Renal pelvis (tissue), 4 donors: Measurements from ENCODE around the gene TAF5L. TPM values are rescaled to one million over a fixed set of nuclear protein-coding genes. Genes with fewer than 3 reads are reported as not detected.
"Not testable (repeated sequence)": the region's sequence is repeated elsewhere in the genome, so short reads cannot be mapped to it uniquely, and the experiment has no call there.

Experiments
- DNase-seq: peaks from one replicate; pipeline ENCODE4 v3.0.0-alpha.2; 2013
- polyA plus RNA-seq, 3 donors: library from polyadenylated mRNA; unstranded; fragments of 120-200 nt; gene quantifications; one replicate each; pipeline ENCODE4 v1.2.1, GENCODE V29; 2013; ENCODE audit not compliant: insufficient read length in 3 of 3

Gene TAF5L
- polyA plus RNA-seq, 3 donors = 17.8 to 20.5 (median 18.8) TPM

DNA sequence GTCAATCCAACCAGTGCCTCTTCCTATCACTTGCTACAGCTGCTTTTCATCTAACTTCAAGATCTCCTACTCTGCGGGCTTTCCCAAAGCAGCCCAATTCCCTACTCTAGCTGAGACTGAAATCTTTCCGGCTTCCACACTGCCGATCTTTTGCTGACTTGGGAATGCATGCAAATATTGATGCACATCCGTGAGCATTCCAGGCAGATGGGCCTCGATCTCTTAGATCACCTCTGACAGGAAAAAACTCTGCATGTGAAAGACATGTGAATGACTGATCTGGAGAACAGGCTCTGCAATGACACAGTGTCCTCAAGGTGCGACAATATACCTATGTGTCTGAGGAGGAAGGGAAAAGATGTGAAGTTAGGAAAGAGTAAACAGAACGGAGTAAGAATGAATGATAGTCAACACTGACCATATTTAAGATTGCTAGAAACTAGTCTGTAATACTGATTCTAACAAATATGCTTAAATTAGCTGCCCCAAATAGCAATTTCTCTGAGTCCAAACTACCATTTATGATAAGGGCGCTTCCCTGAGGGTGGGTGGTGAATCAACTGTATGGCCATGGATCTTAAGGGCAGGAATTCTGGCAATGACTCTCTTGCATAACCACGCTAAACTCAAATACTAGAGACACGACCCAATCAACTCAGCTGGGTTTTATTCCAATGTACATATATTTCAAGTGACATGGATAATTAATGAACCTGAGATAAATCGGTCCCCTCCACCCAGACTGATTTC lies 8.4 kb downstream of the TAF5L start:
- DNase-seq = no peak

DNA sequence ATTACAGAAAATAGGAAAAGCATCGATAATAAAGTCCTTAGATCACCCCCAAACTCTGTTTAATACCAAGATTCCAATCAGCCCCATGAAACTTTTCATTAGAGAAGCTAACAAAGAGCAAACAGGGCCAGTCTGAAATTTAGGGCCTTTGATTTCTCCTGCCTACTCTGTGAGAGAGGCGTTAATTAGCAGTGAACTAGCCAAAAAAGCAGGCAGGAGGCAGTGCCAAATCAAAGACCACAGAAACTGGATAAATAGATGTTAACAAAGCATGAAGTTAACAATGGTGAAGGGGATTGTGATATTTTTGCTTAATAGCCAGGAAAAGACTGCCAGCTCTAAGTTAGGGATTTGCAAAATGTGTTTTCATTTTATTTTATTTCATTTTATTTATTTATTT lies 11.2 kb downstream of the TAF5L start:
- DNase-seq = no peak

DNA sequence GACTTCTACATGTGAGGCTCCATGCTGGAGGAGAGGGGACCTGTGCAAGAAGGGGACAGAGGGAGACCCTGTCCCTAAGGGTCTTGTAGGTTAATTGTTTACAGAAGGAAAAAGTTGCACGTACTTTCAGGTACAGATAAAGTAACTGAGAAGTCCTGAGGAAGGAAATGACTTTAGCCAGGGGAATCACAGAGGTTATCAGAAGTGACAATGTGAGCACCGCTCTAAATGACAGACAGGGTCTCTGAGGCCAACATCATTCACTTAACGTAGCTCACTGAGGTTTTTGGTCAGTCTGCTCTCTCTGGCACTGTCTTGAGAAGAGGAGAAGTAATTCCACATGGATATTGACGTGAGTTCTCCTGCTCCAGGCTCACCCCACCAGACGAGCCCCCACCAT lies 12.0 kb downstream of the TAF5L start:
- no peak for DNase-seq

DNA sequence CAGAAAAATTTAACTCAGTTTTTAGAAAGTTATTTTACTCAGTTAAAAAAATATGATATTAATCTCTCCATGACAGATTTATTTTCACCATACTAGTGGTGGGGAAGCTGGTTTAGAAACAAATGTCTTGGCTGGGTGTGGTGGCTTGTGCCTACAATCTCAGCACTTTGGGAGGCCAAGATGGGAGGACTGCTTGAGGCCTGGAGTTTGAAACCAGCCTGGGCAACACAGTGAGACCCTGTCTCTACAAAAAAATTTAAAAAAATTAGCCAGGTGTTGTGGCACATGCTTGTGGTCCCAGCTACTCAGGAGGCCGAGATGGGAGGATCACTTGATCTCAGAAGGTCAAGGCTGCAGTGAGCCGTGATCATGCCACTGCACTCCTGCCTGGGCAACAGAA lies 17.3 kb downstream of the TAF5L start:
- no peak for DNase-seq

DNA sequence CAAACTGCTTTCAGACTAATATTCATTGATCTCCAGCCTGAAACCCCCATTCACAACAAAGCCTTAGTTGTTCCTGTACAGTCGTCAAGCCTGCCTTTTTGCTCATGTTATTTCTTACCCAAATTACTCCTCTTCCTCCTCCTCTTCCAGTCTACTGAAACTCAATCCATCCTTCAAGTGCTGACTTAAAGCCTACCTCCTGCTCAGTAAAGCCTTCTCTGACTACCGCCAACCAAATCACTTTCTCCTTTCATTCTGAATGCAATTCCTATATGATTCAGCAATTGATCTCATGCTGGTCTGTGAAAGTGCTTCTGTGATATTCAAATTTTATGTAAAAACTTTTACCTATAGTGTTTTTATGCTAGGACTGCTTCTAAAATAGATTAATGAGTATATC lies 18.6 kb downstream of the TAF5L start:
- DNase-seq = no peak

DNA sequence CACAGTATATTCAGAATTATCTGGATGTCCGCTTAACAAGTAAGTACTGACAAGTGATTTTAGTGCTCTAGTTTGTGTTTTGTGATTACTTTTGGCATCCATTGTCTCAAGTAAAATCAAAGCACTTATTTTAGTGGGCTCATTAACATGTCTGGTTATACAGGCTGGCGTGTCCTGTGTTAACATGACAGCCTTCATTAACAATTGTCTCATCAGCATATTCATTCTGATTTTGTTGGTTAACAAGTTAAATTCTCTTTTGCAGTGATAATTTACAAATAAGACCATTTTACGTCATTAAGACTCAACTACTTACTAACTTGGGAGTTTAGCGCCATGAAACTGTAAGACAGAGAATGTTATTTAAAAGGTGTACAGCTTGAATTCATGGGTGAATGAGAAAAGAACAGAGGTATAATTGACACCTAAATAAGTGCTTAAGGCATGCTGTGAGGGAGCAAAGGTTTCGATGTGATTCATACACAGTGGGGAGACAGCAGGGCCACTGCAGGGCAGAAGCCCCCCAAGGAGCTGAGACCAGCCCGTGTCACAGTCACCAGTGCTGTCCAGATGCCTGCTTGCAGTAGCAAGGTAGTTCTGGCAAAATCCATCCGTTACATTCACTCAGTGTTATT lies 22.4 kb downstream of the TAF5L start:
- no peak for DNase-seq

DNA sequence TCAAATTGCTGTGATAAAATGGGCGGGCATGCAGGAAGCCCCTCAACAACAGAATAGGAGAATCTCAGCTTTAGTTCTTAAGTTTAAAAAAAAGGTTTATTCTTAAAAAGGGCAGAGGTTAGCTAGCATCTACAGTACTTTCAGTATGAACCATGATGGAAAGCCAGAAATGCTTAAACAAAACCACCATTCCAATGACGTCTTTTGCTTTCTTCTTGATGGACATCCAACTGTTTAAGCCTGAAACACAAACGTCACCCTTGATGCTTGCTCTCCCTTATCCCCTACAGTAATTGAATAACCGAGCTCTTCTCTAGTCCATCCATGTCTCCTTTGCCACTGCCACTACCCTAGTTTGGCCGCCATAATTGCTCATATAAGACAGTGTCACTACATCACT lies 25.7 kb downstream of the TAF5L start:
- DNase-seq = no peak

DNA sequence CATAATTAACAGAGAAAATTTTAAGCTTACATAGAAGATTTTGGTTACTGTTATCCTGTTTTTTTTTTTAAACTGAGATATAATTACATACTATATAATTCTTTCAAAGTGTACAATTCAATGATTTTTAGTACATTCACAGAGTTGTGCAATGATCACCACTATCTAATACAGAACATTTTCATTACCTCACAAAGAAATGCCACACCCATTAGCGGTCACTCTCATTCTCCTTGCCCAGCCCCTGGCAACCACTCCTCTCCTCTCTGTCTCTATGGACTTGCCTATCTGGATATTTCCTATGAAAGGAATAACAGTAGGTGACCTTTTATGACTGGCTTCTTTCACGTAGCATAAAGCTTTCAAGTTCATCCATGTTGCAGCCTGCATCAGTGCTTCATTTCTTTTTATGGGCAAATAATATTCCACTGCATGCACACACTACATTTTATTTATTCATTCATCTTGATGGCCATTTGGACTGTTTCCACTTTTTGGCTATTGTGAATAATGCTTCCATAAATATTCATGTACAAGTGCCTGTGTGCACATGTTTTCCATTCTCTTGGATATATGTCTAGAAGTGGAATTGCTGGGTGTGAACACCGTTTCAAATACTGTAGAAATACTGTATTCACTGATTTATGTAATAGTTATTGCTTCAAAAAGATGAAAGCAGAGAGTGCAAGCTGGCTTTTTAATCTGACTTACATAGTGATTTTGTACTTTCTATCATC lies 26.5 kb downstream of the TAF5L start:
- no peak for DNase-seq

DNA sequence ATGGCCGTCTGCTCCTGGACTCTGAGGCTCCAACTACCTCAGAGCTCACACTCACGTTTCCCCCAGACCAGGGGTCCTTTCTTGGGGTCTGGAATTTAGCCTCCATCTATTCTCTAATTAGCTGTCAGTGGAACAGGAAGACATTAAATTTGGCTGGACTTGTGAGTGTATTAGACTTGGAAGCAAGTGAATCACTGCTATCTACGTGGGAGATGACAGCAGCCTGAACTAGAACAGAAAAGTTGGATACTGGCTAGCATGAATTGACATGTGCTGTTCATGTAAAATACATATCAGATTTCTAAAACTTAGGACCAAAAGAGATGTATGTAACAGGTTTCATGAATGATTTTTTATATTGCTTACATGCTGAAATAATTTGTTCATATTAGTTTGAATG lies 28.0 kb downstream of the TAF5L start:
- DNase-seq = no peak

DNA sequence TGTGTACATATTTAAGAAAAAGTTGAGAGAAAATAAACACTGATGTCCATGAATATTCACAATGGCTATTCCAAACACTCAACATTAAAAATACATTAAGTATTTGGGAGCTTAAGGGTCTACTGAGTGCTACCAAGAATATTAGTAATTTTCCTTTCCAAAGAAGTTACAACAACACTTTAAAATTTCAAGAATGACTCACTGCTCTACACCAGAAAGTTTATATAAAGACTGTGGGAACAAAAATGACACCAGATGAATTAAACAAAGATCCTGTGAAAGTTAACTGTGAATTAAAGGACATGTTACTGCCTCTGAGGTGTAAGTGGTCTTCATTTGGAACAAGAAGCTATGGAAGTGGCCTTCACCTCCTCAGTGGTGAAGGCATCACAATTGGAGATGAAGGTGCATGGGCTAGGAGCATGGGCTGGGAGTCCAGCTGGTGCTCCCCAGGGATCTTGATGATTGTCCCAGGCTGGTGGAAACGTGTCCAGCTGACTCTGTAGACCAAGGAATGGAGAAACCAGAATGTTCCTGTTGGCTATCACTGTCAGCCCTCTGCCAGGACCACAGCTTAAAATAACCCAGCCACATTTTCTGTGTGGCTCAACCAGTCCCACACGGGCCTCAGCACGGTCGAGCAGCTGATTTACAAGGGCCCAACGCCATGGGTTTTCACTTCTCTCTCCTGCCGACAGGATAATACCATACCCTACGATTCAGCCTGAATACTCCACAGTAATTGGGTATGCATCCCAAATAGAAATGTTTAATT lies 28.8 kb downstream of the TAF5L start:
- DNase-seq = no peak

DNA sequence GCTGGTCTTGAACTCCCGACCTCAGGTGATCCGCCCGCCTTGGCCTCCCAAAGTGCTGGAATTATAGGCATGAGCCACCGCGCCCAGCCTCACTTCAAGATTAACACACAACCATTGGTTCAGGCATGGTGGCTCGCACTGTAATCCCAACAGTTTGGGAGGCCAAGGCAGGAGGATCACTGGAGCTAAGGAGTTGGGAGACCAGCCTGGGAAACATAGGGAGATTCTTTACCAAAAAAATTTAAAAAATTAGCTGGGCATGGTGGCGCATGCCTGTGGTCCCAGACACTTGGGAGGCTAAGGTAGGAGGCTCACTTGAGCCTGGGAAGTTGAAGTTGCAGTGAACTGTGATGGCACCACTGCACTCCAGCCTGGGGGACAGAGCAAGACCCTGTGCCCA lies 30.0 kb downstream of the TAF5L start:
- DNase-seq = not testable (repeated sequence)

DNA sequence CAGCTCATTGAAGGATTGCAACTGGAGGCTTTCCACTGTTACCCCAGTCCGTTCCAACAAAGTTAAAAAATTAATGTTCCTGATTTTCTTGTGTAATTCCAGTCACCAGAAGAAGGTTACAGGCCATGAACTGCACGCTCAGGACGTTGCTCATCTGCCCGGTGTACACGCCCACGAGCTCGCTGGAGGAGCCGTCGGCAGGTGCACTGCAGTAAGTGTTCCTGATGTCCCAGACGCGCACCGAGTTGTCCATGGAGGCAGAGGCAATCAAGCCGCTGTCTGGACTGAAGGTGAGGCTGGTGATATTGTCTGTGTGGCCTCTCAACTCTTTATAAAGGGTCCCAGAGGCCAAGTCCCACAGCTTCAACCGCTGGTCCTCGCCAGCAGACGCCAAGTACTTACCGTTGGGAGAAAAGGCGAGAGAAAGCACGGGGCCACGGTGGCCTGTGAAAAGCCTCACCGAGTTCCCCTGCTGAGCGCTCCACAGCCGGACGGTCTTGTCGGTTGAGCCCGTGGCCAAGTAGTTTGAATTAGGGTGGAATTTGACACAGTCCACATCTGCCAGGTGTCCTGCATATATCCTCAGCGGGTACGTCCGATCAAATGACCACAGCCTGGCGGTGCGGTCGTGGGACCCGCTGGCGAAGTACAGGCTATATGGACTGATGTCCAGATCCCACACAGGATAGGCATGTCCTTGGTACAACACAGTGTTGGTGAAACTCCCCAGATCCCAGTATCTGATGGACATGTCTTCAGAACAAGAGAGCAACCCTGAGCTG lies 31.5 kb downstream of the TAF5L start:
- DNase-seq = no peak

DNA sequence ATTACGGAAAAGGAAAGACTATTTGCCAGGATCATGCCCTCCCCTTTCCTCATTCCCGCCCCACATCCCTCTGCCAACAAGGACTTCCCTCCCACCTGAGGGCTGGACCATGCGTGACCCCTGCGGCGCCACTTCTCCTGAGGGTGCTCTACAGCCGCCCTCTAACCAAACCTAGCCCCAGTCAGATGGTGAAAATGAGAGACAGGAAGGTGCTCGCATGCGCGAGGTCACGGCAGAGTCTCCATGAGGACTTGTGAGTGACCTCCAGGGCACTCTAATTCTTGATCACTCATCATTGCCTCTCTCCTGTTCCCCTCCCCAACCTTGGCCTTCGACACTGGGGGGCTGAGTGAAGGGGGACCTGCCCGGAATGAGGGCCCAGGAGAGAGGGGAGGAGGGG lies 32.1 kb downstream of the TAF5L start:
- DNase-seq = no peak

DNA sequence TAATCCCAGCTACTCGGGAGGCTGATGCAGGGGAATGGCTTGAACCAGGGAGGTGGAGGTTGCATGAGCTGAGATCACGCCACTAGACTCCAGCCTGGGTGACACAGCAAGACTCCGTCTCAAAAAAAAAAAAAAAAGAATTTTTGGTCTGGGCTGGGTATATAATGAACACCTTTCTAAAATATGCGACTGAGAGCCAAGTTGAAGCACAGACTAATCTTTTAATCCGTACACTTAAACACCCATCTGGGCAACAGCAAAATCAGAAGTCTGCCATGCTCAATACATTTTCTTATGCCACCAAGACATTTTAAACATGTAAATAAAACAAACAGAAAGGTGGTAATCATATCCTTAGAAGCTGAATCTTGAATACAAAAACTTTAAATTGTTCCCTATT lies 35.8 kb downstream of the TAF5L start:
- no peak for DNase-seq

DNA sequence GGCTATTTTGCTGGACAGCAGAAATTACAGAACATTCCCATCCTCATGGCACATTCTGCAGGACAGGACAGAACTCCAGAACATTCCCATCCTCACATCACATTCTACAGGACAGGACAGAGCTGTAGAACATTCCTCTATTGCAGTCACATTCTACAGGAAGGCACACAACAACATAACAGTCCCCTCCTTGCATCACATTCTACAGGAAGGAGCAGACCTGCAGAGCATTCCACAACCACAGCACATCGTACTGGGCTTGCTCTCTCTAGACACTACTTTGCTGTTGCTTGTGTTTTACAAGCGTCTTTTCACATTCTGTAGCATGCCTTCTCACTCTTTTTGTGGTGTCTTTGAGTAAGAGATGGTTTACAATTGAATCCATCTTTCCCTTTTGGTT lies 40.6 kb downstream of the TAF5L start:
- no peak for DNase-seq

DNA sequence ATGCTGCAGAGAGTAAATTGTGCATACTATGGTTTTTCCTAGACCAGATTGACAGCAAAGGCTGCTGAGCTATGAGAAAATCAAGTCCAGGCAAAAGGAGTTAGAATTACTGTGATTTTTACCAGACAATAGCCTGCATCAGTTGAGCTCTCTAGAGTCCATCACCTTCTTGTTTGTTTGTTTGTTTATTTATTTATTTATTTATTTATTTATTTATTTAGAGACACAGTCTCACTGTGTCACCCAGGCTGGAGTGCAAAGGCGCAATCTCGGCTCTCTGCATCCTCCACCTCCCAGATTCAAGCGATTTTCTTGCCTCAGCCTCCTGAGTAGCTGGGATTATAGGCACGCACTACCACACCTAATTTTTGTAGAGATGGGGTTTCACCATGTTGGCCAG lies 43.2 kb downstream of the TAF5L start:
- no peak for DNase-seq

DNA sequence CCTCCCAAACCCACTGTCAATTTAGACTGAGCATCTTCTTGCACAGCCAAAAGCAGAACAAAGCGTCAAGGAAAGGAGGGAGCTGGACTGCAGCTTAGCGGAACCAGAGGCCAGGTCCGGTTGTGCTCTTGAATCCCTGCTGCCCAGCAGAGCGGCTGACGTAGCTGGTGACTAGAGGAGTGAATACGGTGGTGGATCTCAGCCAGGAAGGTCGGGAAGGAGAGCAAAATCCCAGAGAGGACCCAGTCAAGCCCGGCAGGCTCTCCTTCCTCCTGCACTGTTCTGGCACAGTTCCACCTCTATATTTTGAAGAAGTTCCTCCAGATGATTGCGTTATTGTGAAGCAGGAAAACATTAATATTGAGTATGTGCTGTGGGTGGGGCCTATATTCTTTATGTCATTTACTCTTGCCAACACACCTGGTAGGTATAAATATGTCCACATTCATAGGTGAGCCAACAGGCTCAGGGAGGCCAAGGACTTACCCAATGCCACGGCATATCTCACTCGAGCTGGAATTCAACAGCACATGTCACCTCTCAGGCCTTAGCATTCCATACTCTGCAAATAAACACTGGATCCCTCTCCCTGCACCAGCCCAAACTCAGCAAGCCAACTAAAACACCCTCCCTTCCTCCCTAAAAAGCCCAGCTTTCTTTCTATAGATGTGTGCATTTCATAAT lies 43.8 kb downstream of the TAF5L start:
- DNase-seq = no peak

DNA sequence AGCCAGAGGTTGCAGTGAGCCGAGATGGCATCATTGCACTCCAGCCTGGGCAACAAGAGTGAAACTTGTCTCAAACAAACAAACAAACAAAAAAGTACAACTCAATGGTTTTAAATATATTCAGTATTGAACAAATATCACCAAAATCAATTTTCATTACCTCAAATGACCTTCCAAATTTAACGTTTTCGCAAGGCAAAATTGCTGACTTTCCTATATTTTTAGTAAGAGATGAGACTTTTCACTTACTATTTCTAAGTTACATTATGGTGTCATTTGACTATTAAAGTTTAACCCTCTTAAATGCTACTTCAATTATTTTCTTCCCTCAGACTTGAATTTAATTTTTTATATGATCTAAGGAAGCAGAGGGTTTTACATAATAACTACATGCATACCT lies 44.4 kb downstream of the TAF5L start:
- no peak for DNase-seq

DNA sequence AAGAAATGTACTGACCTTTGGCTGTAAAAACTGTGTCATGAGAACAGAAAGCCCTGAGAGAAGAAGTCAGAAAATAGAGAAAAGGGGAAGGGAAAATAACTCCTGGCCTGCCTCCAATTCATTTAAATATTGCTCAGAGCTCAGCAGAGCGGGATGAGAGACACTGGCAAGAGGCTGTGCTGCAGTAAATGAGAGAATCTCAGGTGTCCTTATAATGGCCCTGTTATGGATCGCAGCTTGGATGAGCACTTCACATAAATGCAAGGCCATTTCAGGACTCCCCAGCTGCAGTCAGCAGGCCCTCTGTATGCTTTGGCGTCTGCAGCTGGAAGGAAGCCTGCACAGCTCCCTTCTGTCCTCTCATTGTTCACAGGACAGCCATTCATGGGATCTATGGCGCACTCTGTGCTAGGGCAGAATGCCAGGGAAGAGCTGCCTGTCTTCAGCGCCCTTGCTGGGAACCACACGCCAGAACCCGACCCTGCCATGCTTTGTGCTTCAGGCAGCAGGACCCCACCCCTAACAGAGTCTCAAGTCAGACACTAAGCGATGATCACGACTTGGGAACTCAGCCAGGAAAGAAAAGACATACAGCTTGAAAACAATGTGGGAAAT lies 46.8 kb downstream of the TAF5L start:
- no peak for DNase-seq
